GM21360 (cell line): Measurements from ENCODE around the gene GLYATL3.
"Not testable (repeated sequence)": the region's sequence is repeated elsewhere in the genome, so short reads cannot be mapped to it uniquely, and the experiment has no call there.

Experiments
- ATAC-seq: cut with Tn5 transposase; IDR thresholded peaks from one replicate; pipeline ENCODE4 v1.9.1; 2021; ENCODE audit warnings: mild to moderate bottlenecking, moderate library complexity; ENCODE audit not compliant: unreplicated experiment

Gene GLYATL3

GRCh38 chr6:49499623-49500022 lies at the start of gene GLYATL3:
TSS of gene GLYATL3 (plus strand) at chr6:49499923. CDS start at chr6:49511991, 12,068 bp downstream.
- ATAC-seq, result no peak

- no peak for ATAC-seq
Measured at GRCh38 chr6:49453221-49453620, 46.5 kb upstream of the GLYATL3 start.

GRCh38 chr6:49454787-49455709 lies 44.7 kb upstream of the GLYATL3 start:
- peak; percentile 65 for ATAC-seq

- no peak for ATAC-seq
Measured at GRCh38 chr6:49457771-49458170, 42.0 kb upstream of the GLYATL3 start.

GRCh38 chr6:49462071-49462470 lies 37.7 kb upstream of the GLYATL3 start:
- ATAC-seq, result no peak

- ATAC-seq, result peak; percentile 4
Measured at GRCh38 chr6:49462599-49462926, 37.2 kb upstream of the GLYATL3 start.

GRCh38 chr6:49462927-49463611 lies 36.7 kb upstream of the GLYATL3 start, which contains the start of the genes CENPQ and MMUT:
TSS of gene CENPQ (plus strand) at chr6:49463370. CDS start at chr6:49470177, 6,807 bp downstream.
TSS of gene MMUT (minus strand) at chr6:49463253. CDS start at chr6:49459466, 3,787 bp downstream.
- peak; percentile 98 for ATAC-seq

- ATAC-seq, result peak; percentile 4
Measured at GRCh38 chr6:49463612-49463967, 36.1 kb upstream of the GLYATL3 start.

- ATAC-seq, result no peak
Measured at GRCh38 chr6:49464691-49465090, 35.0 kb upstream of the GLYATL3 start.

- ATAC-seq, result no peak
Measured at GRCh38 chr6:49468042-49468441, 31.7 kb upstream of the GLYATL3 start.

- not testable (repeated sequence) for ATAC-seq
Measured at GRCh38 chr6:49476564-49476963, 23.2 kb upstream of the GLYATL3 start.

GRCh38 chr6:49479308-49479970 lies 20.3 kb upstream of the GLYATL3 start:
- no peak for ATAC-seq

GRCh38 chr6:49481846-49482245 lies 17.9 kb upstream of the GLYATL3 start:
- not testable (repeated sequence) for ATAC-seq

- ATAC-seq, result not testable (repeated sequence)
Measured at GRCh38 chr6:49483380-49483779, 16.3 kb upstream of the GLYATL3 start.

- no peak for ATAC-seq
Measured at GRCh38 chr6:49490633-49491032, 9.1 kb upstream of the GLYATL3 start.

- ATAC-seq, result no peak
Measured at GRCh38 chr6:49497304-49497703, 2.4 kb upstream of the GLYATL3 start.

GRCh38 chr6:49499126-49499525 lies 597 bp upstream of the GLYATL3 start:
- ATAC-seq, result no peak

- ATAC-seq, result no peak
Measured at GRCh38 chr6:49504666-49505065, 4.9 kb downstream of the GLYATL3 start.

- no peak for ATAC-seq
Measured at GRCh38 chr6:49506569-49507111, 6.9 kb downstream of the GLYATL3 start.

- ATAC-seq, result no peak
Measured at GRCh38 chr6:49509342-49509741, 9.6 kb downstream of the GLYATL3 start.
